Gastroesophageal sphincter (tissue), 4 donors: ENCODE results near the gene LRRC3C. TPM values are rescaled to one million over a fixed set of nuclear protein-coding genes. Genes with fewer than 3 reads are reported as not detected.

Experiments used
- ATAC-seq: fragments of 150-250 bp; one replicate; pipeline ENCODE4 v1.9.1; 2016; ENCODE audit warnings: mild to moderate bottlenecking, moderate library complexity
- H3K27ac ChIP-seq, 4 donors: fragments of 200-600 bp; sonication (generic) in 3 of 4; 1 replicate in 3 of 4; 2 replicates in 1 of 4; pipeline ENCODE4 v1.5.1; 2016 to 2019
- H3K27me3 ChIP-seq: fragments of 200-600 bp; sonication (generic); one replicate; pipeline ENCODE4 v1.5.1; 2019
- H3K36me3 ChIP-seq, 2 donors: fragments of 200-600 bp; sonication (generic); one replicate each; pipeline ENCODE4 v1.5.1; 2019; ENCODE audit warnings: control low read depth in 1 of 2
- H3K4me1 ChIP-seq, 3 donors: fragments of 200-600 bp; sonication (generic); 1 replicate in 2 of 3; 2 replicates in 1 of 3; pipeline ENCODE4 v1.5.1; 2016 to 2019; ENCODE audit warnings: control low read depth in 2 of 3
- H3K4me3 ChIP-seq, 2 donors: fragments of 200-600 bp; sonication (generic); one replicate each; pipeline ENCODE4 v1.5.1; 2019; ENCODE audit warnings: mild to moderate bottlenecking in 1 of 2, moderate library complexity in 1 of 2
- H3K9me3 ChIP-seq, 3 donors: fragments of 200-600 bp; sonication (generic); one replicate each; pipeline ENCODE4 v1.5.1; 2017 to 2019; ENCODE audit warnings: control low read depth in 2 of 3
- CTCF ChIP-seq, 4 experiments: fragments of 200-600 bp in 2 of 4; fragments of 450-650 bp in 2 of 4; sonication (generic) in 1 of 4; IDR thresholded peaks; one replicate each; pipeline ENCODE4 v1.5.1; 2017 to 2019; ENCODE audit warnings: antibody characterized with exemption in 4 of 4, mild to moderate bottlenecking in 2 of 4, moderate library complexity in 2 of 4
- EP300 ChIP-seq: sonication (generic); formaldehyde crosslinking; IDR thresholded peaks from one replicate; pipeline ENCODE4 v1.6.1; 2017; ENCODE audit warnings: antibody characterized with exemption, mild to moderate bottlenecking
- POLR2A ChIP-seq, 2 donors: fragments of 450-650 bp; IDR thresholded peaks; one replicate each; pipeline ENCODE4 v1.6.1; 2017; ENCODE audit warnings: antibody characterized with exemption in 2 of 2, mild to moderate bottlenecking in 2 of 2, moderate library complexity in 1 of 2
- POLR2AphosphoS5 ChIP-seq: sonication (generic); formaldehyde crosslinking; IDR thresholded peaks from one replicate; pipeline ENCODE4 v1.6.1; 2017; ENCODE audit warnings: antibody characterized with exemption
- WGBS, 2 donors: methylation state at CpG; one replicate each; pipeline ENCODE4 v1.1.5; 2018; ENCODE audit warnings: low coverage in 1 of 2; 5-methylcytosine and 5-hydroxymethylcytosine counted together
- total RNA-seq, 4 donors: library from RNA; depleted of rRNA; stranded (reverse); fragments of >200 nt; gene quantifications; one replicate each; pipeline ENCODE4 v1.1.0, GENCODE V29; 2016

LRRC3C gene
- total RNA-seq, 4 donors from 2014 or later: 1.1 TPM; not detected in 3

DNA sequence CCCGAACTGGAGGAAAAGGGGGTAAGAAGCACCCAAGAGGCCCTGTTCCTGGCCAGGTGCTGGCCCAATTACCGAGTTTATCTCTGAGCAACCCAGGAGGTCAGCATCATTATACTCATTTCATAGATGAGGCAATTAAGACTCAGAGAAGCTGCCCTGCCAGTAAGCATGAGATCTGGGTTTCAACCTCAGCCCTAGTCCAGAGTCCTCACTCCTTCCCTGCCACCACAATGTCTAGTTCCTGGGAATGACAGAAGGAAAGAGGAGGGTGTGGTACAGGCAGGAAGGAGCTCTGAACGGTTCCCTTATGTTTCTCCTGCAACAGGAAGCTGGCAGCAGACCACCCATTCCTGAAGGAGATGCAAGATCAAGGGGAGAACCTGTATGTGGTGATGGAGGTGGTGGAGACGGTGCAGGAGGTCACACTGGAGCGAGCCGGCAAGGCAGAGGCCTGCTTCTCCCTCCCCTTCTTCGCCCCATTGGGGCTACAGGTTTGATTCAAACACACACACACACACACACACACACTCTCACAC is 42.7 kb downstream of the LRRC3C start:
- Histone ChIP-seq H3K36me3 (no peaks in the 10 kb centered on the region), H3K27ac (no peak overlapping the region)
- 24 to 84% methylated on average over 3 to 6 of the region's 7 CpGs for WGBS, 2 donors

GRCh38 chr17:39971076-39971603 is 43.6 kb downstream of the LRRC3C start:
- Histone ChIP-seq H3K27ac (no peak overlapping the region), H3K9me3 (no peaks in the 10 kb centered on the region), H3K4me3 (no peak overlapping the region), H3K36me3 (no peaks in the 10 kb centered on the region), H3K4me1 (no peaks in the 10 kb centered on the region), H3K27me3 (peaks cover 59% of the 10 kb centered on the region)
- ATAC-seq: no peak
- WGBS, 2 donors: 85 to 100% methylated on average over 1 to 2 of the region's 4 CpGs
- TF ChIP-seq EP300: no peak
- TF ChIP-seq CTCF (IDR thresholded peaks at IDR 0.05): no peak
- no peak for TF ChIP-seq POLR2AphosphoS5
- no peak for TF ChIP-seq POLR2A (IDR thresholded peaks at IDR 0.05)

More for the DNA sequence above, 42.7 kb downstream of the LRRC3C start:
- Histone ChIP-seq H3K9me3 (no peaks in the 10 kb centered on the region), H3K4me3 (no peak overlapping the region), H3K27me3 (peaks cover 63% of the 10 kb centered on the region), H3K4me1 (no peaks in the 10 kb centered on the region)
- TF ChIP-seq EP300: no peak
- TF ChIP-seq POLR2A (IDR thresholded peaks at IDR 0.05): no peak
- TF ChIP-seq CTCF (IDR thresholded peaks at IDR 0.05): no peak
- TF ChIP-seq POLR2AphosphoS5: no peak
- no peak for ATAC-seq

DNA sequence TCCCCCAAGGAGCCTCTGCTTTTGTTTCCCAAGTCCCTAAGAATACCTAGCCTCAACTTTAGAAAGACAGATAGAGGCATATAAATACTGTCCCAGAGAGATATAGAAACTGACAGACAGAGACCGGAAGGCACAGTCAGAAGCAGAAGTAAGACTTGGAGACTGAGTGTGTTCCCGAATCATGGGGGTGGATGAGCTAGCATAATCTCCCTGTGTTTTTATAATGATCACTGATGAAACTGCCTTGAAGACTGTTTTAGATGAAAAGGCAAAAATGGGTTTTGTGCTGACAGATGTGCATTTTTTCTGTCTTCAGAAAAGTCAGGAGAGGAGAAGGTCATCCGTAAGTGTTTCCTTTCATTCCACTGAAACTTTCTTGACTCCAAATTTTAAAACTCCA is 44.7 kb downstream of the LRRC3C start:
- 23 to 50% methylated on average over 1 to 3 of the region's 3 CpGs for WGBS, 2 donors
- Histone ChIP-seq H3K36me3 (no peaks in the 10 kb centered on the region), H3K4me1 (no peaks in the 10 kb centered on the region), H3K4me3 (no peak overlapping the region), H3K9me3 (no peaks in the 10 kb centered on the region), H3K27me3 (peaks cover 68% of the 10 kb centered on the region), H3K27ac (no peak overlapping the region)
- ATAC-seq: peak; percentile 46
- TF ChIP-seq POLR2A (IDR thresholded peaks at IDR 0.05) (no peak), CTCF (IDR thresholded peaks at IDR 0.05) (no peak), EP300 (no peak), POLR2AphosphoS5 (no peak)

- no peak for TF ChIP-seq POLR2A (IDR thresholded peaks at IDR 0.05)
- TF ChIP-seq EP300: no peak
- TF ChIP-seq CTCF (IDR thresholded peaks at IDR 0.05): no peak
- no peak for TF ChIP-seq POLR2AphosphoS5
- Histone ChIP-seq H3K36me3 (no peaks in the 10 kb centered on the region), H3K4me3 (no peak overlapping the region), H3K9me3 (no peaks in the 10 kb centered on the region), H3K4me1 (no peaks in the 10 kb centered on the region), H3K27me3 (peaks cover 72% of the 10 kb centered on the region), H3K27ac (no peak overlapping the region)
- 82 to 92% methylated on average over 2 of the region's 2 CpGs for WGBS, 2 donors
- no peak for ATAC-seq
Measured at GRCh38 chr17:39973496-39973895, 46.0 kb downstream of the LRRC3C start.

GRCh38 chr17:39974433-39974832 is 46.9 kb downstream of the LRRC3C start:
- WGBS, 2 donors: 86 to 100% methylated on average over 2 to 4 of the region's 5 CpGs
- no peak overlapping the region for H3K4me3 ChIP-seq
- H3K27me3 ChIP-seq: peaks cover 64% of the 10 kb centered on the region
- TF ChIP-seq EP300 (no peak), POLR2A (IDR thresholded peaks at IDR 0.05) (no peak), CTCF (IDR thresholded peaks at IDR 0.05) (no peak), POLR2AphosphoS5 (no peak)
- no peaks in the 10 kb centered on the region for H3K9me3 ChIP-seq
- peaks cover 0 to under 1% (median 0%) of the 10 kb centered on the region in 3 donors for H3K4me1 ChIP-seq
- no peak overlapping the region for H3K27ac ChIP-seq
- no peaks in the 10 kb centered on the region for H3K36me3 ChIP-seq
- no peak for ATAC-seq
